Endodermal cell (in vitro differentiated cells): ENCODE data around the gene SLC35E2B. TPM values are rescaled to one million over a fixed set of nuclear protein-coding genes. Genes with fewer than 3 reads are reported as not detected.
"Not testable (repeated sequence)": the region's sequence is repeated elsewhere in the genome, so short reads cannot be mapped to it uniquely, and the experiment has no call there.

Experiments used
- DNase-seq: peaks from one replicate; pipeline ENCODE4 v3.0.0-alpha.2; 2017
- H3K27ac ChIP-seq: 2 replicates; pipeline ENCODE4 v1.5.1; 2013; ENCODE audit warnings: mild to moderate bottlenecking, low read depth, low read length, moderate library complexity
- H3K27me3 ChIP-seq: 2 replicates; pipeline ENCODE4 v1.6.1; 2013; ENCODE audit warnings: mild to moderate bottlenecking, low read length, moderate library complexity; ENCODE audit not compliant: insufficient read depth, control insufficient read depth, poor library complexity, severe bottlenecking
- H3K36me3 ChIP-seq: 2 replicates; pipeline ENCODE4 v1.7.0; 2013; ENCODE audit warnings: mild to moderate bottlenecking, low read length, moderate library complexity; ENCODE audit not compliant: control insufficient read depth, insufficient read depth
- H3K4me1 ChIP-seq: one replicate; pipeline ENCODE4 v1.7.0; 2013; ENCODE audit warnings: low read length; ENCODE audit not compliant: control insufficient read depth, insufficient read depth
- H3K4me3 ChIP-seq: 2 replicates; pipeline ENCODE4 v1.5.1; 2013; ENCODE audit warnings: mild to moderate bottlenecking, low read length, moderate library complexity
- H3K9ac ChIP-seq: 2 replicates; pipeline ENCODE4 v1.6.1; 2013; ENCODE audit warnings: mild to moderate bottlenecking, low read length, moderate library complexity; ENCODE audit not compliant: poor library complexity, severe bottlenecking; ENCODE audit errors: extremely low read depth
- H3K9me3 ChIP-seq: 2 replicates; pipeline ENCODE4 v1.6.1; 2013; ENCODE audit warnings: mild to moderate bottlenecking, low read length, moderate library complexity; ENCODE audit not compliant: control insufficient read depth
- H3K27ac Mint-ChIP-seq: 2 replicates; pipeline ENCODE4 v1.8.0; 2020; ENCODE audit warnings: mixed read lengths
- H3K27me3 Mint-ChIP-seq: 2 replicates; pipeline ENCODE4 v1.8.0; 2021; ENCODE audit warnings: mild to moderate bottlenecking, mixed read lengths; ENCODE audit not compliant: insufficient read depth
- H3K36me3 Mint-ChIP-seq: 2 replicates; pipeline ENCODE4 v1.8.0; 2020; ENCODE audit warnings: low read depth, mixed read lengths
- H3K4me1 Mint-ChIP-seq: 2 replicates; pipeline ENCODE4 v1.8.0; 2020; ENCODE audit warnings: mixed read lengths
- H3K4me3 Mint-ChIP-seq: 2 replicates; pipeline ENCODE4 v1.8.0; 2020; ENCODE audit warnings: mild to moderate bottlenecking, moderate library complexity, mixed read lengths
- H3K9me3 Mint-ChIP-seq: 2 replicates; pipeline ENCODE4 v1.8.0; 2020; ENCODE audit warnings: mild to moderate bottlenecking, mixed read lengths
- WGBS, 2 experiments: methylation state at CpG; one replicate each; pipeline versions ENCODE4 v1.1.5 to v1.1.7; 2013; ENCODE audit warnings: missing lambda C conversion rate in 2 of 2, mixed read lengths in 1 of 2; ENCODE audit not compliant: insufficient coverage in 1 of 2, insufficient read length in 1 of 2; 5-methylcytosine and 5-hydroxymethylcytosine counted together
- long read RNA-seq, 4 experiments: library from polyadenylated mRNA in 2 of 4; library from RNA in 1 of 4; library from capped mRNA in 1 of 4; stranded (forward) in 3 of 4; unstranded in 1 of 4; transcript quantifications; one replicate each; pipeline ENCODE4 v2.0.0, GENCODE V29; 2020 to 2021; ENCODE audit warnings: inconsistent platforms in 1 of 4
- polyA plus RNA-seq, 2 experiments: library from polyadenylated mRNA; stranded (reverse); fragments of 50-300 nt; gene quantifications; one replicate each; pipeline ENCODE4 v1.2.3, GENCODE V29; 2013
- total RNA-seq, 2 donors: library from RNA; stranded (reverse); fragmentation: NEBNext Ultra II Directional in 1 of 2; extraction: Animal tissue kit (Norgen Biotek cat#: 25700) in 1 of 2; gene quantifications; 2 replicates in 1 of 2; 3 replicates in 1 of 2; pipeline ENCODE4 v1.2.1, GENCODE V29; 2021

Gene SLC35E2B
- 10 to 100 TPM; 51.2 to 56.9 TPM for total RNA-seq
- 75.3 TPM for polyA plus RNA-seq (2013, experiment 1 of 2)
- polyA plus RNA-seq (2013, experiment 2 of 2) = 64.2 TPM
- long read RNA-seq, experiment 1, partial matches to known transcripts = 0 of 8 reads
- long read RNA-seq, experiment 1, other reads (novel, unspliced or antisense) = 8 of 8 reads
- long read RNA-seq, experiment 2, full-length matches to known transcripts = 34 of 60 reads
- long read RNA-seq, experiment 2, partial matches to known transcripts = 2 of 60 reads
- long read RNA-seq, experiment 2, other reads (novel, unspliced or antisense) = 24 of 60 reads
- long read RNA-seq, experiment 3, full-length matches to known transcripts = 49 of 86 reads
- long read RNA-seq, experiment 3, partial matches to known transcripts = 4 of 86 reads
- long read RNA-seq, experiment 3, other reads (novel, unspliced or antisense) = 33 of 86 reads
- long read RNA-seq, experiment 4, full-length matches to known transcripts = 3 of 4 reads
- long read RNA-seq, experiment 4, partial matches to known transcripts = 0 of 4 reads
- long read RNA-seq, experiment 4, other reads (novel, unspliced or antisense) = 1 of 4 reads

DNA sequence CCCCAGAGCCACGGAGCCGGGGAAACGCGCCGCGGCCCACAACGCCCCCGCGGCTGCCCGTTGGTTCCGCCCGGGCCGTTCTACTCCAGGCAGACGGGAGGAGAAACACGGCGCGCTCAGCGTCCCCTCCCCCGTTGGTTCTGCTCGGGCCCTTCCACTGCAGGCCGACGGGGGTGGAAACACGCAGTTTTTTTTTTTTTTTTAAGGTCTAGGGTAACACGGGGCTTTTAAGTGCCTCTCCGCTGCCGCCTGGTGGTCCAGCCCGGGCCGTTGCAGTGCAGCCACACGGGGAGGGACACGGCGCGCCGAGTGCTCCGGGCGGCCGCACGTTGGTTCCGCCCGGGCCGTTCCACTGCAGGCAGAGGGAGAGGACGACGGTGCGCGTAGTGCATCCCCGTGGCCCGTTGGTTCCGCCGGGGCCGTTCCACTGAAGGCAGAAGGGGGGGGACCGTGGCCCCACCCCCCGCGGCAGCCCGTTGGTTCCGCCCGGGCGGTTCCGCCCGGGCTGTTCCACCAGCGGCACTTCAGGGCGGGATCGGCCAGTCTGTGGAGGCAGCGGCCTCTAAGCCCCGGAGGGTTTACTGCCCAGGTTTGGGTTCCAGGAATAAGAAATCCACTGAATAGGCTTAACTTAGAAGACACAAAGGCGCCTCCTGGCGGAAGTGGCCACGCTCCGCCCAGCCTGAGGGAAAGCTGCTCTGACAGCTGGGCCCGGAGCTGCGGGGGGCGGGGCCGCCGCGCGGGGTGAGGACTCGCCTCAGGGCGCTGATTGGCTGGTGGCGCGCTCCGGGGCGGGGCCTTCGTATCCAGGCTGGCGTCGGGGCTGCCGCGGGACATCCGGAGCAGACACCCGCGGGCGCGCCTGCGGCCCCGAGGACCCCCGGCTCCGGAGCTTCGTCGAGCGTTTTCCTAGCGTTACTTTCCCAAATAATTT, at the start of gene SLC35E2B:
TSS of gene SLC35E2B (minus strand) at position 82 of the 934 bp plus-strand sequence. CDS start 16,096 bp downstream, outside the sequence.
- DNase-seq = peak; percentile 91
- not testable (repeated sequence) for H3K9me3 ChIP-seq, H3K4me1 Mint-ChIP-seq, H3K4me1 ChIP-seq, H3K27me3 Mint-ChIP-seq, H3K27me3 ChIP-seq, H3K36me3 ChIP-seq, H3K36me3 Mint-ChIP-seq, H3K9me3 Mint-ChIP-seq
- Mint-ChIP-seq H3K4me3 (peak within 1 kb of the TSS; percentile 56), H3K27ac (peak within 1 kb of the TSS; percentile 86)
- 0% methylated on average over 5 to 33 of the region's 98 CpGs for WGBS, 2 experiments
- Histone ChIP-seq H3K4me3 (peak within 1 kb of the TSS; percentile 49), H3K9ac (peak within 1 kb of the TSS; percentile 90), H3K27ac (peak within 1 kb of the TSS; percentile 99)

DNA sequence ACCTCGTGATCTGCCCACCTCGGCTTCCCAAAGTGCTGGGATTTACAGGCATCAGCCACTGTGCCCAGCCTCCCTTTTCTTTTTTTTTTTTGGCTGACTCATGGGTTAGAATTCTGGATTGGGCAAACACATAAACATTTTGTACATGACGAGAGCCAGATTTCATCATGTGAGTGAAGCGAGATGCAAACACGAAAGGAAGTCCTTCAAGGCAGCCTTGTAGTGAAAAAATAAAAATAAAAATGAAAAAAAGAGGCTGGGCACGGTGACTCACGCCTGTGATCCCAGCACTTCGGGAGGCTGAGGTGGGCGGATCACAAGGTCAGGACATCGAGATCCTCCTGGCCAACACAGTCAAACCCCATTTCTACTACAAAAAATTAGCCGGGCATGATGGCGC, 48.4 kb upstream of the SLC35E2B start:
- not testable (repeated sequence) for H3K27me3 ChIP-seq, H3K9me3 ChIP-seq, H3K27ac ChIP-seq, H3K4me3 Mint-ChIP-seq, H3K27ac Mint-ChIP-seq, H3K9me3 Mint-ChIP-seq, H3K36me3 ChIP-seq, H3K4me1 ChIP-seq, H3K9ac ChIP-seq, H3K27me3 Mint-ChIP-seq, H3K4me1 Mint-ChIP-seq, DNase-seq, H3K4me3 ChIP-seq
- H3K36me3 Mint-ChIP-seq = peaks cover 12% of the 10 kb centered on the region
- 94 to 95% methylated on average over 5 to 11 of the region's 12 CpGs for WGBS, 2 experiments

DNA sequence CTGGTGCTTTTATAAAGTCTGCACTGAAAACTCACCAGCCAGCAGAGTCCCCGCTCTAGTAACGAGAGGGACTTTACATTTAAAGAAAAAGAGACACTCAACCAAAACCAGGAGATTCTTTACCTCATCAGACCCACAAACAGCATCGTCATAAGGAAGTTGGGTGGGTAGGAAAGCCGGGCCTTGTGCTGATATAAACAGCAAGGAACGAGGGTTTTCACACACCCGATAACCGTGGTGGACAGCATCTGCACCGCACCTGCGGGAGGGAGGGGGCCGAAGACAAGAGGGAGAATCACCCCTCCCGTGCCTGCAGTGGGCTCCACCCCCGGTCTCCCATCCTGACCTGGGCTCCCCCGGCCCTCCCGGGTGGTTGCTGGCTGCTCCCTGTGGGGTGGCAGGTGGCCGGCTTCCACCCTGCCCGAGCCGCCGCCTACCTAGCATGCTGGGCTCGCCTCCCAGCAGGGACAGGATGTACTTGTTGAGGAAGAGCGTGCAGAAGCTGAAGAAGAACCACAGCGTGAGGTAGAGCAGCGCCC, 46.3 kb upstream of the SLC35E2B start:
- not testable (repeated sequence) for H3K4me3 Mint-ChIP-seq, H3K4me1 Mint-ChIP-seq

DNA sequence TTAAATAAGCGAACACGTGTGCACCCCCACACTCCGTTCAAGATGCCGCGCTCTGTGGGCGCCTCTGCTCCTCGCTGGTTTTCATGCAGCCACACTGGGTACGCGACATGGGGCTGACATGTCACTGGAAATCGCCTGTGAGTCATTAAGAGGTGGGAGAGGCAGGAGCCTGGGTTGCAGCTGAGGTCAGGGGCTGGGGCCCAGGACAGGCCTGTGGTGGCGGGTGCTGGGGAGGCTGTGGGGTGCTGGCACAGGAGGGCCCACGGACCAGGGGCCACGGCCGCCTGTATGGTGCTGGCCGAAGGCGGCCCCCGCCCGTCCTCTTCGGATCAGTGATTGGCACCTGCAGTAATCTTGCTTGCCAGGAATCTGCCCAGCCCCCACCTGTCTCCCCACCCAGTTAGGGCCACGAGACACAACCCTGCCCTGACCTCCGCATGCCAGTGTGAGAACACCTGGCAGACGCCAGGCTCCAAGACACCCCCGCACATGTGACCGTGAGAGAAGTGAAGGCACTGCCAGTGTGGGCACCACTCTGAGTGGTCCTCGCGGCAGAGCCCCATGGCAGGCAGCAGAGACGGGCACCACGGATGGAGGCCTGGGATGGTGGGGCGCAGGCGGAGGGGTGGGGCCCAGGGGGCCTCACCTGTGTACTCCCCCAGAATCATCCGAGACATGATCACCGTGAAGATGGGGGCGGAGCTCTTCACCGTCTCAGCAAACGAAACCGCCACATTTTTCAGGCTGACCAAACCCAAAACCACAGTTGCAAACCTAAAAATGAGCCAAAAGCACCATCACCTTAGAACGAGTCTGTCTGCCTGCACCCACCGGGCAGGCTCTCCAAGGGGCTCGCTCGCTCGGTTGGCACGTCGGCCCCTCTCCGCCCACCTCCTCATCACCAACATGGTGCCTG, 45.3 kb upstream of the SLC35E2B start:
- not testable (repeated sequence) for H3K4me1 Mint-ChIP-seq, H3K4me3 ChIP-seq, H3K4me3 Mint-ChIP-seq, H3K9me3 ChIP-seq, H3K36me3 ChIP-seq, H3K9me3 Mint-ChIP-seq, H3K27ac Mint-ChIP-seq, H3K27me3 ChIP-seq, H3K9ac ChIP-seq, DNase-seq, H3K27ac ChIP-seq, H3K4me1 ChIP-seq, H3K27me3 Mint-ChIP-seq
- peaks cover 25% of the 10 kb centered on the region for H3K36me3 Mint-ChIP-seq
- 96 to 100% methylated on average over 2 to 26 of the region's 44 CpGs for WGBS, 2 experiments

More for the DNA sequence above, 46.3 kb upstream of the SLC35E2B start:
- H3K36me3 ChIP-seq, DNase-seq, H3K4me1 ChIP-seq, H3K27me3 ChIP-seq, H3K27me3 Mint-ChIP-seq, H3K9me3 Mint-ChIP-seq, H3K9ac ChIP-seq, H3K27ac Mint-ChIP-seq, H3K9me3 ChIP-seq, H3K4me3 ChIP-seq, H3K27ac ChIP-seq: not testable (repeated sequence)
- WGBS, 2 experiments = 95% methylated on average over 5 of the region's 22 CpGs; no CpG with 5 or more reads in 1 of the 2 experiments
- peaks cover 24% of the 10 kb centered on the region for H3K36me3 Mint-ChIP-seq
